NAMALWA (cell line): ENCODE measurements around the gene NTN1.
"Not testable (repeated sequence)": the region's sequence is repeated elsewhere in the genome, so short reads cannot be mapped to it uniquely, and the experiment has no call there.

Source experiments
- DNase-seq: peaks from one replicate; pipeline ENCODE4 v3.0.0-alpha.2; 2015; ENCODE audit warnings: low spot score

Gene NTN1

GRCh38 chr17:9124554-9124935 is 103.2 kb downstream of the NTN1 start:
- DNase-seq: no peak

GRCh38 chr17:9125722-9126121 is 104.4 kb downstream of the NTN1 start:
- no peak for DNase-seq

GRCh38 chr17:9127340-9127739 is 106.0 kb downstream of the NTN1 start:
- DNase-seq: no peak

GRCh38 chr17:9131371-9131770 is 110.1 kb downstream of the NTN1 start:
- no peak for DNase-seq

- DNase-seq: no peak
Measured at GRCh38 chr17:9132291-9132690, 111.0 kb downstream of the NTN1 start.

GRCh38 chr17:9132944-9133610 is 111.8 kb downstream of the NTN1 start:
- no peak for DNase-seq

GRCh38 chr17:9138161-9138717 is 116.9 kb downstream of the NTN1 start:
- no peak for DNase-seq

- no peak for DNase-seq
Measured at GRCh38 chr17:9139695-9140094, 118.4 kb downstream of the NTN1 start.

- no peak for DNase-seq
Measured at GRCh38 chr17:9140550-9141424, 119.5 kb downstream of the NTN1 start.

- no peak for DNase-seq
Measured at GRCh38 chr17:9141425-9141753, 120.1 kb downstream of the NTN1 start.

GRCh38 chr17:9142772-9143494 is 121.6 kb downstream of the NTN1 start:
- DNase-seq: no peak

- DNase-seq: no peak
Measured at GRCh38 chr17:9144502-9145249, 123.4 kb downstream of the NTN1 start.

GRCh38 chr17:9146064-9146463 is 124.8 kb downstream of the NTN1 start:
- no peak for DNase-seq

- DNase-seq: no peak
Measured at GRCh38 chr17:9148905-9149525, 127.7 kb downstream of the NTN1 start.

GRCh38 chr17:9150446-9151090 is 129.3 kb downstream of the NTN1 start:
- no peak for DNase-seq

- DNase-seq: no peak
Measured at GRCh38 chr17:9151091-9151490, 129.8 kb downstream of the NTN1 start.

GRCh38 chr17:9151740-9152139 is 130.4 kb downstream of the NTN1 start:
- DNase-seq: not testable (repeated sequence)

GRCh38 chr17:9158544-9159452 is 137.5 kb downstream of the NTN1 start:
- DNase-seq: no peak

GRCh38 chr17:9162275-9162985 is 141.1 kb downstream of the NTN1 start:
- no peak for DNase-seq
